RWPE1 (cell line): ENCODE results near the gene MADCAM1.
A peak's percentile ranks its signal among the peaks of the same experiment; 100 is the strongest.

Source experiments
- CTCF ChIA-PET: fragments of 350-600 bp; sonication (Branson Sonifier 250); formaldehyde crosslinking; extraction: SDS; loops from one replicate; lab custom pipeline; 2021; lab: Yijun Ruan, JAX
- POLR2A ChIA-PET: fragments of 400-600 bp; formaldehyde crosslinking; extraction: SDS; loops from one replicate; lab custom pipeline; 2020; ENCODE audit warnings: antibody characterized with exemption; ENCODE audit not compliant: low non-redundant PET; lab: Yijun Ruan, JAX
- DNase-seq: peaks from one replicate; pipeline ENCODE4 v3.0.0; 2012; ENCODE audit warnings: low spot score
- H3K27ac ChIP-seq: fragments of 450-650 bp; 2 replicates; pipeline ENCODE4 v1.5.1; 2017
- TF ChIP-seq, protein P1 (sequence below): fragments of 450-650 bp; conservative IDR thresholded peaks from 2 replicates; pipeline ENCODE4 v1.5.1; 2017; ENCODE audit warnings: low read depth, mild to moderate bottlenecking

The MADCAM1 gene

DNA sequence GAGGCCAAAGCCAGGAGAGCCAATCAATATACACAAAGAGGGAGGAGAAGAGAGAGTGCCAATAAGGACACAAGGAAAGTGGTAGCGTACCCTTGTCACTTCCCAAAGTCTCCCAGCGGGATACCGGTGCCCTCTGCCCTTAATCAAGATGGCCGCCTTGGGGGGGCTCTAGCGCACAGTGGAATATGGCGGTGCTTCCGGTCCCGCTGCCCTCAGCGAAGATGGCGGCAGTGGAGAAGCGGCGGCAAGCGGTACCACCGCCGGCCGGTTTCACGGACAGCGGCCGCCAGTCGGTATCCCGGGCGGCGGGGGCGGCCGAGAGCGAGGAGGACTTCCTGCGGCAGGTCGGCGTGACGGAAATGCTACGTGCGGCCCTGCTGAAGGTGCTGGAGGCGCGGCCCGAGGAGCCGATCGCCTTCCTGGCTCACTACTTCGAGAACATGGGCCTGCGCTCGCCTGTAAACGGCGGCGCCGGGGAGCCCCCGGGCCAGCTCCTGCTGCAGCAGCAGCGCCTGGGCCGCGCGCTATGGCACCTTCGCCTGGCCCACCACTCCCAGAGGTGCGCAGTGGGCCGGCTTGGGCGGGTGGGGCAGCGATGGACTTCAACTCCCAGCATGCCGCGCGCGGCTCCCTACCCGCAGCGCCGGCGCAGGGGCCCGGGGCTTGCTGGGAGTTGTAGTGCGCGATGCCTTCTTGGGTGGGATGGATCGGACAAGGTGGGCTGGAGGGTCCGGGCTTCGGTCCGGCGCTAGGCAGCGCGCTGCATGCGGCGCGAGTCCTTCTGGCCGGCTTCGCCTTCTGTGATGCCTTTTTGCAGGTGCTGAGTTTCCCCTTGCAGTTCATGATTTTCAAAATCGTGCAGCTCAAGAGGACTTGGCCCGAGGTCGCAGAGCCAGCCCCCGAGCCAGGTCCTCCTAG, 11.3 kb downstream of the MADCAM1 start, which contains the start of gene TPGS1:
Gene TPGS1 (plus strand): TSS at position 212 of the 918 bp plus-strand sequence. CDS start 10 bp downstream, at position 222.
- peak within 1 kb of the TSS; percentile 92 for H3K27ac ChIP-seq
- DNase-seq, result peak; percentile 74
- ChIA-PET CTCF (interaction anchor here (1.0 to 1.2 kb wide), 4 partner anchors 9 to 45 kb away, joined by 5 to 9 read pairs (median 7); partner anchors contain the start of gene MADCAM1), POLR2A (no interaction called here)
- TF ChIP-seq, protein P1, sequence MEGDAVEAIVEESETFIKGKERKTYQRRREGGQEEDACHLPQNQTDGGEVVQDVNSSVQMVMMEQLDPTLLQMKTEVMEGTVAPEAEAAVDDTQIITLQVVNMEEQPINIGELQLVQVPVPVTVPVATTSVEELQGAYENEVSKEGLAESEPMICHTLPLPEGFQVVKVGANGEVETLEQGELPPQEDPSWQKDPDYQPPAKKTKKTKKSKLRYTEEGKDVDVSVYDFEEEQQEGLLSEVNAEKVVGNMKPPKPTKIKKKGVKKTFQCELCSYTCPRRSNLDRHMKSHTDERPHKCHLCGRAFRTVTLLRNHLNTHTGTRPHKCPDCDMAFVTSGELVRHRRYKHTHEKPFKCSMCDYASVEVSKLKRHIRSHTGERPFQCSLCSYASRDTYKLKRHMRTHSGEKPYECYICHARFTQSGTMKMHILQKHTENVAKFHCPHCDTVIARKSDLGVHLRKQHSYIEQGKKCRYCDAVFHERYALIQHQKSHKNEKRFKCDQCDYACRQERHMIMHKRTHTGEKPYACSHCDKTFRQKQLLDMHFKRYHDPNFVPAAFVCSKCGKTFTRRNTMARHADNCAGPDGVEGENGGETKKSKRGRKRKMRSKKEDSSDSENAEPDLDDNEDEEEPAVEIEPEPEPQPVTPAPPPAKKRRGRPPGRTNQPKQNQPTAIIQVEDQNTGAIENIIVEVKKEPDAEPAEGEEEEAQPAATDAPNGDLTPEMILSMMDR, result no peak

DNA sequence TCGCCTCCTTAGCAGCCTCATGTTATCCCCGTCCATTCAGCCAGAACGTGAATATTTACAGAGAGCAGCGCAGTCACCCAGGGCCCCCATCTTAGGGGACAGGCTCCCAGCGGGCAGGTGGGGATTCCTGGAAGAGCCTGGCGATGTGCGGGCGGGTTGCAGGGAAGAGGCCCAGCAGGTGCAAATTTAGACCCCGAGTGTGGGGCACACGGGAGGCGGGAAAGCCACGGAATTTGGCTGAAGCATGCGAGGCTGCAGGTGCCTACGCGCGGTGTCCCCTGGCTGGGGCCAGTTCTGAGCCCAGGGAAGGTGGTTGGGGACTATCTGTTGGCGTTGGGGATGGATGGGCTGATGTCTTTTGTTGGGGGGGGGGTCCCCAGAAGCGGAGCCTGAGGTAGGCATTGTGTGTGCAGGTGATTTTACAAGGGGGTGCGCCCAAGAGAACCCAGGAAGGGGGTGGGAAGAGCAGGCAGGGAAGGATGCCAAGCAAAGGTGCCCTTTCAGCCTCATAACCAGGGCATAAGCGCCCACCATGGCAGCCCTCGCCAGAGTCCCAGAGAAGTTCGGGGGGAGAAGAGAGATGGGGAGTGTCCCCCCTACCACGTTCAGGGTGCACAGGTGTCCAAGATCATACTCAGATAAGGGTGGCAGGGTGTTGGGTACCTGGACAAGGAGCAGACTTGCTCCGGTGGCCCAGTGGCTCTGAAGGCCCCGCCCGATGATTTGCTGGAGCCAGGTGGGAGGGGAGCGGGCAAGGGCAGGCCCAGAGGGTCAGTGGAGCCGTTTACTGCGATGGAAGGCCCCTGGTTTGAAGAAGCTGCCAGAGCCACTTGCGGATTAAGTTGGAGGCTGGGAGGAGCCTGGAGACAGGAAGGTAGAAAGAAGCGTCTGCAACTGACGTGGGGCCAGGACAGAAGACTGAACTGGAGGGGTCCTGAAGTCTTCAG, 12.2 kb downstream of the MADCAM1 start:
- CTCF ChIA-PET, result no interaction called here
- H3K27ac ChIP-seq, result peak overlapping the region; percentile 92
- DNase-seq, result no peak
- POLR2A ChIA-PET, result no interaction called here
- TF ChIP-seq, protein P1, result no peak

- CTCF ChIA-PET, result interaction anchor here (0.5 to 1.3 kb wide), 13 partner anchors 10 to 179 kb away, joined by 3 to 6 read pairs (median 3); partner anchors contain the start of genes BSG and MADCAM1
- POLR2A ChIA-PET, result no interaction called here
- TF ChIP-seq, protein P1, result peak; percentile 78
- peak overlapping the region; percentile 64 for H3K27ac ChIP-seq
- no peak for DNase-seq
Observed at GRCh38 chr19:510606-511100, 14.4 kb downstream of the MADCAM1 start.

- H3K27ac ChIP-seq, result peak overlapping the region; percentile 64
- CTCF ChIA-PET, result interaction anchor here (0.5 to 1.3 kb wide), 11 partner anchors 9 to 180 kb away, joined by 3 to 6 read pairs (median 3); partner anchors contain the start of gene MADCAM1
- POLR2A ChIA-PET, result no interaction called here
- no peak for DNase-seq
- TF ChIP-seq, protein P1, result no peak
Observed at GRCh38 chr19:511101-511851, 15.0 kb downstream of the MADCAM1 start.

DNA sequence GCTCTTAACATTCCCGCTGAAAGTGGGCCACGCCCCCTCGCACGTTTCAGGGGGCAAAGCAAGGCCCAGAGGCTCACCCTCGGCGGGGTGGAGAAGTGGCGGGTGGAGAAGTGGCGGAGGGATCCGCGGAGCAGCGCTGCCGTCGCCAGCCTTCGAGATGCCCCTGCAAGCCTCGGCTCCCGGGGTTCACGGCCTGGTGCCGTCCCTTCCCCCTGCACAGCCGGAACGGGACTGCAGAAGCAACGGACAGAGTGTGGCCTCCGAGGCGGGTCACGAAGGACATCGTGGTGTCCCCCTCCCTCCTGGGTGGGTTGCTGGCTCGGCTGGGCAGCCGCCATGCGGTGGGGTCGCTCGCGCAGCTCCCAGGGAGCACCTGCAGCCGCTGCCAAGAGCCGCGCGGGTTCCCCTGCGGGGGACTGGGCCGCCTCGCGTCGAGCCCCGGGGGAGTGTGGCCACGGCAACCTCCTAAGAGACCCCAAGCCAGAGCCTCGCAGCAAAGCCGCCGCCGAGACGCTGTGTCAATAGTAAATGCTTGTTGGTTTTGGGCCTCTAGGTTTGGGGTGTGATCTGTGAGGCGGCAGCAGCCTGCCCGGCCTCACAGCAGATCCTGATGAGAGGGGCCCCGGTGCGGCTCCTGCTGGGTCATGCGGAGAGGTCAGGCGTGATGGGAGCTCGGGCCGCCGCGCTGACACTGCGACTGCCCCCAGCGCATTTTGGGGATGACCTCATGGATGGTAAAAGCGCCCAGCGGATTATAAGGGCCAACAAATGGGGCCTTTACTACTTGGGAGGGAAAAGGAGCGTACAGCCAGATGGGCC, 16.5 kb downstream of the MADCAM1 start:
- H3K27ac ChIP-seq, result peak overlapping the region; percentile 64
- CTCF ChIA-PET, result no interaction called here
- TF ChIP-seq, protein P1, result no peak
- no peak for DNase-seq
- POLR2A ChIA-PET, result no interaction called here
